B cell (primary cell): Measurements from ENCODE around the gene FHL1. TPM values are rescaled to one million over a fixed set of nuclear protein-coding genes. Genes with fewer than 3 reads are reported as not detected.

ENCODE experiments used
- ATAC-seq: fragments of 200-7000 bp; cut with Tn5 transposase; one replicate; pipeline ENCODE4 v1.10.0; 2021; ENCODE audit warnings: low read depth, mild to moderate bottlenecking, moderate number of reproducible peaks, moderate library complexity
- CTCF ChIA-PET: fragments of 350-600 bp; sonication (Branson Sonifier 250); formaldehyde crosslinking; loops from one replicate; lab custom pipeline; 2021; ENCODE audit warnings: antibody characterized with exemption, inconsistent platforms; lab: Charles Lee
- POLR2A ChIA-PET: fragments of 350-600 bp; sonication (Branson Sonifier 250); formaldehyde crosslinking; loops from one replicate; lab custom pipeline; 2021; ENCODE audit warnings: antibody characterized with exemption; lab: Charles Lee
- DNase-seq: peaks from one replicate; pipeline ENCODE4 v3.0.0; 2013
- H2AFZ ChIP-seq: 2 replicates; pipeline ENCODE4 v1.6.1; 2012; ENCODE audit warnings: mild to moderate bottlenecking, low read depth, low read length; ENCODE audit not compliant: insufficient read depth, poor library complexity, severe bottlenecking
- H3K27ac ChIP-seq, 2 donors: 1 replicate in 1 of 2; 2 replicates in 1 of 2; pipeline ENCODE4 v1.5.1; 2012 to 2013; ENCODE audit warnings: low read length in 2 of 2, mild to moderate bottlenecking in 2 of 2, moderate library complexity in 1 of 2
- H3K27me3 ChIP-seq, 4 experiments: fragments of 200-600 bp in 1 of 4; sonication (generic) in 1 of 4; replicated peaks in 1 of 4; 1 replicate in 2 of 4; 2 replicates in 2 of 4; pipeline versions ENCODE4 v1.6.1 to v1.7.0; 2013 to 2016; ENCODE audit warnings: low read length in 3 of 4, mild to moderate bottlenecking in 2 of 4, mixed read lengths in 1 of 4, moderate library complexity in 1 of 4; ENCODE audit not compliant: insufficient read depth in 4 of 4, control insufficient read depth in 3 of 4; ENCODE audit errors: control extremely low read depth in 1 of 4
- H3K36me3 ChIP-seq, 2 experiments: replicated peaks in 1 of 2; 1 replicate in 1 of 2; 2 replicates in 1 of 2; pipeline versions ENCODE4 v1.6.1 to v1.7.1; 2013; ENCODE audit warnings: low read length in 1 of 2; ENCODE audit not compliant: insufficient read depth in 2 of 2, control insufficient read depth in 1 of 2; ENCODE audit errors: control extremely low read depth in 1 of 2, extremely low read depth in 1 of 2
- H3K4me1 ChIP-seq, 2 donors: fragments of 200-600 bp in 1 of 2; sonication (generic) in 1 of 2; 1 replicate in 1 of 2; 2 replicates in 1 of 2; pipeline versions ENCODE4 v1.5.1 to v1.6.1; 2013 to 2017; ENCODE audit warnings: low read length in 2 of 2; ENCODE audit not compliant: control insufficient read depth in 2 of 2, insufficient read depth in 2 of 2
- H3K4me2 ChIP-seq: replicated peaks from 2 replicates; pipeline ENCODE3; 2012; ENCODE audit warnings: mild to moderate bottlenecking, low read depth, low read length; ENCODE audit not compliant: poor library complexity, severe bottlenecking
- H3K4me3 ChIP-seq, 5 experiments: fragments of 200-600 bp in 1 of 5; sonication (generic) in 1 of 5; 1 replicate in 3 of 5; 2 replicates in 2 of 5; pipeline versions ENCODE4 v1.5.1 to v1.7.0; 2011 to 2016; ENCODE audit warnings: low read length in 4 of 5, mild to moderate bottlenecking in 4 of 5, low read depth in 2 of 5, control low read depth in 1 of 5, moderate library complexity in 1 of 5; ENCODE audit not compliant: insufficient read depth in 1 of 5; ENCODE audit errors: control extremely low read depth in 1 of 5, extremely low read depth in 1 of 5
- H3K79me2 ChIP-seq: fragments of 200-600 bp; sonication (generic); one replicate; pipeline ENCODE4 v1.6.0; 2016; ENCODE audit warnings: low read length; ENCODE audit not compliant: control insufficient read depth, insufficient read depth
- H3K9ac ChIP-seq: fragments of 200-600 bp; sonication (generic); 2 replicates; pipeline ENCODE4 v1.6.1; 2017; ENCODE audit warnings: mild to moderate bottlenecking, low read length, moderate library complexity
- H3K9me3 ChIP-seq, 3 donors: one replicate each; pipeline versions ENCODE4 v1.6.1 to v1.7.1; 2013; ENCODE audit warnings: low read length in 2 of 3; ENCODE audit not compliant: control insufficient read depth in 2 of 3, insufficient read depth in 1 of 3; ENCODE audit errors: control extremely low read depth in 1 of 3
- H4K20me1 ChIP-seq: 2 replicates; pipeline ENCODE4 v1.6.0; 2012; ENCODE audit warnings: mild to moderate bottlenecking, low read length; ENCODE audit not compliant: insufficient read depth, control insufficient read depth, poor library complexity, severe bottlenecking
- H3K27ac Mint-ChIP-seq: one replicate; pipeline ENCODE4 v1.8.0; 2021; ENCODE audit warnings: mixed read lengths
- H3K27me3 Mint-ChIP-seq: one replicate; pipeline ENCODE4 v1.8.0; 2021; ENCODE audit warnings: mixed read lengths
- H3K4me1 Mint-ChIP-seq: one replicate; pipeline ENCODE4 v1.8.0; 2021; ENCODE audit warnings: mixed read lengths
- H3K4me3 Mint-ChIP-seq: one replicate; pipeline ENCODE4 v1.8.0; 2021; ENCODE audit warnings: mixed read lengths
- H3K9me3 Mint-ChIP-seq: one replicate; pipeline ENCODE4 v1.8.0; 2022; ENCODE audit warnings: mixed read lengths; ENCODE audit not compliant: insufficient read depth
- EZH2 ChIP-seq: IDR thresholded peaks from 2 replicates; pipeline ENCODE4 v1.6.1; 2012; ENCODE audit warnings: borderline replicate concordance, low read depth, mild to moderate bottlenecking, moderate library complexity, low read length; ENCODE audit not compliant: insufficient read depth, poor library complexity, severe bottlenecking
- WGBS: methylation state at CpG from one replicate; pipeline ENCODE4 v1.1.5; 2013; ENCODE audit warnings: missing lambda C conversion rate; ENCODE audit not compliant: insufficient coverage; 5-methylcytosine and 5-hydroxymethylcytosine counted together
- intact Hi-C: fragments of 100-400 bp; cut with micrococcal nuclease; formaldehyde crosslinking; loops from one replicate; pipeline ENCODE4 v1.10.0; 2022
- polyA plus RNA-seq: library from polyadenylated mRNA; depleted of rRNA; stranded (reverse); fragments of >200 nt; gene quantifications from 2 replicates; pipeline ENCODE4 v1.2.3, GENCODE V29; 2012
- total RNA-seq, 2 donors: library from RNA; stranded (reverse); fragments of 120-200 nt in 1 of 2; gene quantifications; 1 replicate in 1 of 2; 2 replicates in 1 of 2; pipeline versions ENCODE4 v1.2.3 to v1.2.4, GENCODE V29; 2013 to 2022
- TF ChIP-seq, protein P1 (sequence below): fragments of 200-600 bp; IDR thresholded peaks from one replicate; pipeline ENCODE4 v1.8.0; 2022; ENCODE audit warnings: antibody characterized with exemption, mild to moderate bottlenecking

The FHL1 gene
- total and polyA plus RNA-seq, 2 donors (not counting 1 experiment from before 2014, with no cell fraction given) = 6.7 to 8.0 TPM

DNA sequence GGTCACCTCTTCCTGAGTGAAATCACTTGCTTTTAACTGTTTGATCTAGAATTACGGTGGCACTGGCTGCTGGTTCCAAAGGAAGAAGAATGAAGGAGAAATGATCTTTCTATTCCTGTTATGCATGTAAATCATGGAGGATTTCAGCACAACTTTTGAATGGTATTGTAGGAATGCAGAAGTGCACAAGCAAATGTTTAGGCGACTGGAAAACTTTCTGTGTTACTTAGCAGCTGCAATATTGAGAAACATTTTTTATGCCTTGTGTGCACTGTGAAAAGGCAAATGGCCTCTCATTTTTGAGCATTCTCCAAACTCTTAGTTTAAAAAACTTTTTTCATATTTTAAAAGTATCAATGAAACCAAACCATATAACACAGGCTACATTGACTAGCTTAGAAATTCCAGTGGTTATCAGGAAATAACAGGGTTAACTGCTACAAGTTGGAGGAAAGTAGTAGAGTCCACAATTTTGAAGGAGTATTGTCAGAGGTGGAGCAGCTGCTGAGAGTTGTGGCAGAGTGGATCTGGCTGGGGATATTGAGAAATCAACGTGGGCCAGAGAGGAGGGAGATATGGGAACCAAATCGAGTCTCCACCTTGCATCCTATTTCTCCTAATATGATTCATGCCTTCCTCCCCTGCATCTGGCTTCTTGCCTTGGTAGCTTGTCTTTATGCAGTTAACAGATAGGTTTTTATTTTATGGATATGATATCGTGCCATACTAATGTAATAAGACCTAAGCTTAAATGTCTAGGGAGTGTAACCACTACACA lies 32.0 kb upstream of the FHL1 start:
- 50% methylated on average over 1 of the region's 5 CpGs for WGBS
- no peaks in the 10 kb centered on the region for H3K27me3 ChIP-seq
- Mint-ChIP-seq H3K4me1 (no peaks in the 10 kb centered on the region), H3K9me3 (no peaks in the 10 kb centered on the region), H3K4me3 (no peak overlapping the region), H3K27ac (no peak overlapping the region), H3K27me3 (no peaks in the 10 kb centered on the region)
- no peak for ATAC-seq
- no peaks in the 10 kb centered on the region for H3K4me1 ChIP-seq
- H3K27ac ChIP-seq = no peak overlapping the region
- no peaks in the 10 kb centered on the region for H4K20me1 ChIP-seq
- CTCF ChIA-PET = no interaction called here
- H3K79me2 ChIP-seq = no peaks in the 10 kb centered on the region
- no peak overlapping the region for H3K9ac ChIP-seq
- H2AFZ ChIP-seq = no peak overlapping the region
- no peak for DNase-seq
- H3K4me3 ChIP-seq = no peak overlapping the region
- POLR2A ChIA-PET = no interaction called here
- no peak overlapping the region for H3K4me2 ChIP-seq
- H3K9me3 ChIP-seq = no peaks in the 10 kb centered on the region
- no peaks in the 10 kb centered on the region for H3K36me3 ChIP-seq
- TF ChIP-seq, protein P1, sequence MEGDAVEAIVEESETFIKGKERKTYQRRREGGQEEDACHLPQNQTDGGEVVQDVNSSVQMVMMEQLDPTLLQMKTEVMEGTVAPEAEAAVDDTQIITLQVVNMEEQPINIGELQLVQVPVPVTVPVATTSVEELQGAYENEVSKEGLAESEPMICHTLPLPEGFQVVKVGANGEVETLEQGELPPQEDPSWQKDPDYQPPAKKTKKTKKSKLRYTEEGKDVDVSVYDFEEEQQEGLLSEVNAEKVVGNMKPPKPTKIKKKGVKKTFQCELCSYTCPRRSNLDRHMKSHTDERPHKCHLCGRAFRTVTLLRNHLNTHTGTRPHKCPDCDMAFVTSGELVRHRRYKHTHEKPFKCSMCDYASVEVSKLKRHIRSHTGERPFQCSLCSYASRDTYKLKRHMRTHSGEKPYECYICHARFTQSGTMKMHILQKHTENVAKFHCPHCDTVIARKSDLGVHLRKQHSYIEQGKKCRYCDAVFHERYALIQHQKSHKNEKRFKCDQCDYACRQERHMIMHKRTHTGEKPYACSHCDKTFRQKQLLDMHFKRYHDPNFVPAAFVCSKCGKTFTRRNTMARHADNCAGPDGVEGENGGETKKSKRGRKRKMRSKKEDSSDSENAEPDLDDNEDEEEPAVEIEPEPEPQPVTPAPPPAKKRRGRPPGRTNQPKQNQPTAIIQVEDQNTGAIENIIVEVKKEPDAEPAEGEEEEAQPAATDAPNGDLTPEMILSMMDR = no peak
- no peak for TF ChIP-seq EZH2
- intact Hi-C loops = no loop called here

- no peaks in the 10 kb centered on the region for H3K27me3 ChIP-seq
- H3K9me3 ChIP-seq = no peaks in the 10 kb centered on the region
- H3K9ac ChIP-seq = no peak overlapping the region
- no peaks in the 10 kb centered on the region for H3K4me1 Mint-ChIP-seq
- H3K4me1 ChIP-seq = no peaks in the 10 kb centered on the region
- H3K27ac ChIP-seq = no peak overlapping the region
- H3K27ac Mint-ChIP-seq = no peak overlapping the region
- H3K4me3 ChIP-seq = no peak overlapping the region
- intact Hi-C loops = no loop called here
- no peaks in the 10 kb centered on the region for H3K27me3 Mint-ChIP-seq
- no peaks in the 10 kb centered on the region for H3K36me3 ChIP-seq
- no peak for ATAC-seq
- H3K9me3 Mint-ChIP-seq = no peaks in the 10 kb centered on the region
- WGBS = no CpG with 5 or more reads among the region's 3 CpGs
- no peaks in the 10 kb centered on the region for H3K79me2 ChIP-seq
- DNase-seq = no peak
- ChIA-PET CTCF (no interaction called here), POLR2A (no interaction called here)
- H3K4me2 ChIP-seq = no peak overlapping the region
- no peak overlapping the region for H3K4me3 Mint-ChIP-seq
- TF ChIP-seq, protein P1 = no peak
- TF ChIP-seq EZH2 = no peak
- H2AFZ ChIP-seq = no peak overlapping the region
- H4K20me1 ChIP-seq = no peaks in the 10 kb centered on the region
Measured at GRCh38 chrX:136115904-136116297, 31.4 kb upstream of the FHL1 start.
